Astrocyte of the spinal cord (primary cell): ENCODE measurements around the gene EPB41.
"Not testable (repeated sequence)": the region's sequence is repeated elsewhere in the genome, so short reads cannot be mapped to it uniquely, and the experiment has no call there.

Experiments
- DNase-seq: peaks from one replicate; pipeline ENCODE4 v3.0.0; 2011; ENCODE audit warnings: low read depth, low spot score
- H3K4me3 ChIP-seq: 2 replicates; pipeline ENCODE4 v1.5.1; 2011; ENCODE audit warnings: low read depth, mild to moderate bottlenecking, low read length, moderate library complexity
- CTCF ChIP-seq: IDR thresholded peaks from 2 replicates; pipeline ENCODE4 v1.5.1; 2012; ENCODE audit warnings: low read depth, mild to moderate bottlenecking, low read length, inconsistent platforms
- in situ Hi-C: cut with HindIII; loops from 2 replicates; pipeline ENCODE4 v1.10.0; 2017; ENCODE audit warnings: low sequenced_read_pairs

The EPB41 gene

GRCh38 chr1:29064064-29064463, 149.7 kb downstream of the EPB41 start:
- no peak overlapping the region for H3K4me3 ChIP-seq
- DNase-seq = no peak
- no peak for TF ChIP-seq CTCF
- in situ Hi-C loops = no loop called here

GRCh38 chr1:29077155-29077554, 162.8 kb downstream of the EPB41 start:
- in situ Hi-C loops = no loop called here
- no peak for TF ChIP-seq CTCF
- DNase-seq = no peak
- H3K4me3 ChIP-seq = no peak overlapping the region

- DNase-seq, in situ Hi-C loops, H3K4me3 ChIP-seq: not testable (repeated sequence)
Measured at GRCh38 chr1:29079916-29080629, 165.7 kb downstream of the EPB41 start.

- TF ChIP-seq CTCF = no peak
- in situ Hi-C loops = no loop called here
- DNase-seq = no peak
- H3K4me3 ChIP-seq = no peak overlapping the region
Measured at GRCh38 chr1:29081201-29081600, 166.8 kb downstream of the EPB41 start.

- DNase-seq = no peak
- in situ Hi-C loops = no loop called here
- TF ChIP-seq CTCF = no peak
- H3K4me3 ChIP-seq = no peak overlapping the region
Measured at GRCh38 chr1:29082519-29082918, 168.2 kb downstream of the EPB41 start.

- no peak overlapping the region for H3K4me3 ChIP-seq
- TF ChIP-seq CTCF = no peak
- in situ Hi-C loops = no loop called here
- DNase-seq = no peak
Measured at GRCh38 chr1:29083317-29084195, 169.2 kb downstream of the EPB41 start.

- in situ Hi-C loops = no loop called here
- no peak for DNase-seq
- no peak overlapping the region for H3K4me3 ChIP-seq
- no peak for TF ChIP-seq CTCF
Measured at GRCh38 chr1:29084196-29084521, 169.8 kb downstream of the EPB41 start.
